ENCODE results near the gene KLK12.
"Not testable (repeated sequence)": the region's sequence is repeated elsewhere in the genome, so short reads cannot be mapped to it uniquely, and the experiment has no call there.

The KLK12 gene

DNA sequence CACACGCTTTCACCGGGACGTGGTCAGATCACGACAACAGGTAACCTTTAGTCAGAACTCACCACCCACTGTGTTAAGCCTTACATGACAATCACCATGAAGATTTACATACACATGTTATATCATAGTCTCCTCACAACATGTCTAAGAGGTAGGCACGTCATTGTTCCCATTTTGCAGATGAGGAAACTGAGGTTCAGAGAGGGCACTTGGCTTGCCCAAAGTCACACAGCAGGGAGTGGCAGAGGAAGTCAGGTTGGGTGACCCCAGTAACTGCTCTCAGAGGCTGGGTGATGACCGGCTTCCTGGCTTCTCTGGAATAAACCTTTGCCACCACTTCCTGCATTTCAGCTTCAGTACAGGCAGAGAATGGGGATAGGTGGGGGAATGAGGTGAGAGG is 20.6 kb downstream of the KLK12 start:
- FAIRE-seq = no peak

DNA sequence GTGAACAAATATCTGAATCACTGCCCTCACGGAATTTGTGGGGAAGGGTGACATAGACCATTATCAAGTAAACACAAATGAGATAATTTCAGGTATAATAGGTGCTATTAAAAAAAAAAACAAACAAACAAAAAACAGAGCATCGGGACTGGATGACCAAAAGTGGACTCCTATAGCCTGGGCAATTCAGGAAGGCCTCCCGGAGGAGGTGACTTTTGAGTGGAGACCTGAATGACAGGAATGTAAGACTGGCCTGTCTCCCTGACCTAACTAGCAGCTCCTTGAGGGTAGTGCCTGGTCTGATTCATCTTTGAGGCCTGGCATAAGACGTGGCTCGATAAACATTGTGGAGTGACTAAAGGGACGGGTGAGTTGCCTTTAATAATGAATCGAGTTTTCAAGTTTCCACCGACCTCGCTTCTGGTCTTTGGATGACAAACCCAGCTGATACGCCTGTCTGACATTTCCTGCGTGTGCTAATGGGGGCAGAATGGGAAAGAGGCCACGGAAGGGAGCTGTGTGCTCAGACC is 22.1 kb downstream of the KLK12 start:
- no peak for FAIRE-seq

DNA sequence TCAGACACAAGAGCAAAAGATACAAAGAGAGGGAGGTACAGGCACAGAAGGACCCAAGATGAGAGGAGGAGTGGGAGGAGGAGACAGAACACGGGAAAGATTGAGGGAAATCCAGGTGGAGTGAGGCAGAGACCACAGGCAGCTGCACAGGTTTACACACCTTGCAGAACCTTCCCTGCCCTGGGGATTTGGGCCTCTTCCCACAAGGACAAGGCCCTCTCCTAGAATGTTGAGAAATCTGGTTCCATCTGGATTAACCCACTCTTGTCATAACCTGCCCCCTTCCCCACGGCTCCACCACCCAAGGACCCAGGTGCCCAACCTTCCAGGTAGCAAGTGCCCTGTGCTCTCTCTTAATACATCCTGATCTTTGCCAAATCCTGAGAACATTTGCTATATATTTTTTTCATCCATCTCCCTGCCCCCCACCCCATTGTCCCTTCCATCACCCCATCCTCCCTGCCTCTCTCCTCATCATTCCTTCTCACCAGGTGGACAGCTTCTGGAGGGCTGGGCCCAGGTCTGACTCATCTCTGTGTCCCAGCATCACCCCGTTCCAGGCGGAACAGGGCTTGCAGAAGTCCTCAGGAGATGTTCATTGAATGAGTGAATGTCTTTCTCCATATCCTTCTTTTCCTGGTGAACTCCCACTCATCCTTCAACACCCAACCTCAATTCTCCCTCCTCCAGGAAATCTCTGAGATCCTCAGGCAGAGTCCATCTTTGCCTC is 24.6 kb downstream of the KLK12 start:
- no peak for FAIRE-seq

DNA sequence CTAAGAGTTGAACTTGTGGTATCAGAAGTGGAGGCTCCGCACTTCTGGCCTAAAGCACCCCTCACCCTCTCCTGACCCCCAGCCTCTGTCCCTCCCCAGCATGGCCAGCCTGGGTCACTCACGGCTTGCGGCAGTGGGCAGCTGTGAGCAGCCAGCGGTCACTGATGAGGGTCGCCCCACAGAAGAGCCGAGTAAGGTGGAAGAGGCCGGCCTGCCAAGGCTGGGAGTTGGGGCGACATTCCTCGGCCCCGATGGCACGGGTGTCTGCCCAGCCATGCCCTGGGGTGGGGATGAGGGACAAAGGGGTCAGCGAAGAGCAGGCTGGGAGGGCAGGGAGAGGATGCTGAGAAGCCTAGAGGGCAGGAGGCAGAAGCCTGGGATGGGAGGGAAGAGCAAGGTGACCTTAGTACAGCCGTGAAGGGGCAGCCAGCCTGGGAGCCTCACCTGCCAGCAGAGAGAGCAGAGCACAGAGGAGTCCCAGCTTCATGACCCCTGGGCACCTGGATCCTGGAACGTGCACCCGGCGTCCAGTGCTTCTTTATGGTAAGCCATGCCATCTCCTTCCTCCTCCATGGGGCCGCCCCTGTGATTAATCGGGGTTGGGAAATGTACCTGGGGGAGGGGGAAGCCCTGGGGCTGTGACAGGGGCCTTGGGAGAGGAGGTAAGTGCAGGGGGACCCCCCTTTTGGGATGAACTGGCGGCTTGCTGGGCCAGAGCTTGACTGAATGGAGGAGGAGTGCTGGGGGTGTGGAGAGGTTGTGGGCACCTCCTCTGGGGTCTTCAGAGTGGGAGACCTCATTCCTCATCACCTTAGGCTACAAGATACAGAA is 25.5 kb downstream of the KLK12 start:
- FAIRE-seq = no peak

DNA sequence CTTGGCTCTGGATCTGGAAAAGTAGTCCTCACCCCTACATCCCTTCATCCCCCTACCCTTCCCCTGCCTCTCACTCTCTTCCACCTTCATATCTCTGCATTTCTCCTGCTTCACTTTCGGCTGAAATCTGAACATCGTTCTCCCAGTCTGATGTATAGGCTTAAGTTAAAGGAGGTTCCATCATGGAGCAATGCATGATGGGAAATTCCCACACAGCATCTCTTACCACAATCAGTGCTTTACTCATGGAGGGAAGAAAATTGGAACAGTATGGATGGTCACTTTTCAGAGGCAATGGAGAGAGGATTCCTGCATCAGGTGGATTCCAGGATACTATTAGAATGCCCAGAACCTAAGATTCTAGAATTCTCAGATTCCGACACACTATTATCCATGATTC is 27.3 kb downstream of the KLK12 start:
- FAIRE-seq = no peak

DNA sequence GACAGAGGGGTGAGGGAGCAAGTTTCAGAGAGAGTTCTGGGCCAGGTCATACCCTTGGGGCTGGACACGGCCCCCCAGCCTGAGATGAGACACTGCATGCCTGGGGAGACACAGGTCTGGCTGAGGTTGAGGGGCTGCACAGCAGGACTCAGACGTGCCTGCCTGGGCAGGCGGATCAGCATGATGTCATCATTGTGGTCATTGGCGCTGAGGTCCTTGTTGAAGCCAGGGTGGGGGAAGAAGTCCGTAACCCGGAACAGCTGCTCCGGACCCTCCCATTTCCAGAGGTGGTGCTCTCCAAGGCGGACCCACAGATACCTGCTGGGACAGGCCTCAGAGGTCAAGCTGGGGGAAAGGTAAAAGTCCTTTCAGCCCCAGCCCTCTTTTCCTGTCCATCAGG is 28.4 kb downstream of the KLK12 start:
- FAIRE-seq = no peak

DNA sequence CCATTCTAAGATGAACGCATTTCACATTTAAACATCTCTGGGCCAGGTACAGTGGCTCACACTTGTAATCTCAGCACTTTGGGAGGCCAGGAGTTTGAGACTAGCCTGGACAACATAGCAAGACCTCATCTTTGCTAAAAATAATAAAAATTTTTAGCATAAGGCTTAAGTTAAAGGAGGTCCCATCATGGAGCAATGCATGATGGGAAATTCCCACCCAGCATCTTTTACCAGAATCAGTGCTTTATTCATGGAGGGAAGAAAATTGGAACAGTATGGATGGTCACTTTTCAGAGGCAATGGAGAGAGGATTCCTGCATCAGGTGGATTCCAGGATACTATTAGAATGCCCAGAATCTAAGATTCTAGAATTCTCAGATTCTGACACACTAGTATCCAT is 29.6 kb downstream of the KLK12 start:
- FAIRE-seq = no peak

DNA sequence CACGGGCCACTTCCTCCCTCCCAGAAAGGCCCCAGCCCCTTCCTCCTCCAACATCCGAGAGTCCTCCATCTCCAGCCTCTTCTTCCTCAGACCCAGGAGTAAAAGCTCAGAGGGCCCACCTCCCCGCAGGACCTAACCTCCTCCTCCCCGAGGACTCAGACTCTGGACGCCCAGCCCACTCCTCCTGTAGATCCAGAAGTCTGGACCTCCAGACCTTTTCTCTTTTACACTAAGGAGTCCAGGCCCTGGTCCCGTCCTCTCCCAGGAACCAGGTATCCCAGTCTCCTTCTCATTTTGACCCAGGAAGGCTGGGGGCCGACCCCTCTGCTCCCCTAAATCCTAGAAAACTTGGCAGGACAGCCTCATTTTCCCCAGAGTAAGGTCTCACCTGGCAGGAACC is 31.5 kb downstream of the KLK12 start:
- no peak for FAIRE-seq

DNA sequence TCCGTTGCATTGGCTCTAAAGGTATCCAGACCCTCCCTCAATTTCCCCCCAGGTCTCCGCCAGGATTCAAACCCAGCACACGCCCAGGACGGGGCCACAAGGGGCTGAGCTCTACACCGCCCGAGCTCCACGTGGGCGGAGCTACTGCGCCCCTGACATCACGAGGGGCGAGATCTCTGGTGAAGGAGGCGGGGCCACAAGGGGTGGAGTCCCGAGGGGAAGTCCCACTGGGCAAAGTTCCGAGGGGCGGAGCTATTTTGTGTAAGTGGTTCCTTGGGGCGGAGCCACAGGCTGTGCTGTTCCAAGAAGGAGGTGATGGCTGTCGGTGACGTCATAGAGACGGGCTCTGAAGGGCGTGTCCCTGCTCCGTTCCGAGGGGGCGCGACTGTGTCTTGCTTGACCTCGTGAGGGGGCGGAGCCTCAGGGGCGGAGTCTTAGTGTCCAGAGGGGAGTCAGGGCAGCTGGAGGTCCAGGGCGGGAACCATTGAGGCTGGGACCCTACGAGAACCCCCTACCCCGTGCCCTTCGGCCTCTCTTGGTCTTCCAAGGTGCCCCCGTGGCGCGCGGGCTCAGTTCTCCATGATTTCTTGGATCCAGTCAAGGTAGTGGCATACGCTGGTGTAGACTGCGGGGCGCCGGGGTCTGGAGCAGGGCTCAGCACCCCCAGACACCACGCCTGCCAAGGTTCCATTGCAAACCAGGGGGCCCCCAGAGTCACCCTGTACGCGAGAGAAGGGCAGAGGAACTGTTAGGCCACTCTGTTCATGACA is 32.1 kb downstream of the KLK12 start:
- FAIRE-seq = no peak

DNA sequence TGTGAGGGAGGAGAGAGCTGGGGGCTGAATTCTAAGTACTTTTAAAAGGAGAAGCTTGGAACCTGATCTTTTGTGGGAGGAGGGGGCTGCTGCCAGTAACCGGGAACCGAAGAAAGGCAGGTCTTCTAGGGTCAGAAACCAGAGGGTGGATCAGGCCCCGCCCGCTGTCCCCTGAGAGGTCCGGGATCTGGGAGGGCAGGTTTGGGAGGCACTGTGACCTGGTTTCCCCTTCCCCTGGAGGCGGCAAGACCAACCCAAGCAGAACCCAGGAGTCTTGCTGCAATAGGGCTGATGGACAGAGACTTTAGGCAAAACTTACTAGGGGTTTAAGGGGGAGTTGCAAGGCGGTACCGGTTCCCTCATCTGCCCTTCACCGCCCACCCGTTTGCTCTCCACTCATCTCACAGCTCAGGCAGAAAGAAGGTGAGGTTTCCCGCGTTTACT is 32.7 kb downstream of the KLK12 start:
- FAIRE-seq = no peak

DNA sequence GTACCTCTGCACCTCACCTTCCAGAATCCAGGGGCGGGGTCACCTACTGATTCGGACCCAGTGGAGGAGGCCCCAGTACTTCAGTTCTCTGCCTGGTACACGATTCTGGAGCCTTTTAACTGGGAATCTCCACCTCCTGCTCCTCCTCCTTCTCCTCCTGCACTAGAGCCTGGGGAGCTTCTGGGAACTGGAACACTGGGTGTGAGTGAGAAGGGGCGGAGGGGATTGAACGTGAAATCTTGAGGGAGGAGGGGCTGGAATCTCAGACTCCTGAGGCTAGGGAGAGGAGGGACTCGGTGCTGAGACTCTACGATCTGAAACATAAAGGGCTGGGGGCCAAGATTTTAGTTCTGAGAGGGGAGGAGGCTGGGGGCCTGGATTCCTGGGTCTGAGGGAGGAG is 33.3 kb downstream of the KLK12 start, which contains the start of gene KLK8:
KLK8 (minus strand) TSS at position 90 of the 400 bp plus-strand sequence. CDS start 437 bp downstream, outside the sequence.
- no peak for FAIRE-seq

DNA sequence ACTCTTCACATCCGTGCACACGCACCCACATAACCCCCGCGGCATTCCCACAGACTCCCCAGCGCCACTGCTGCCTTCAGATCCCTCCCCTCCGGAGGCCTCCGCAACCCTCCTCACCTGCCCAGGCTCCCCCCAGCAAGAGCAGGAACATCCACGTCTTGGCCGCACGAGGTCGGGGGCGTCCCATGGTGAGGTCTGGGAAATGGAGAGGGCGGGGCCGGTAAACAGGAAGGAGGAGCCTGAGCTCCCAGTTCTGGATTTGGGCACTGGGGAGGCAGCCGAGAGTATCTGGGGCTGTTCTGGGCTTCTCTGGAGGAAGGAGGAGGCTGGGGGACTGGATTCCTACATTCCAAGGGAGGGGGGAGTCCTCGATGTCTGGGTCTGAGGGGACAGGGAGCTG is 33.8 kb downstream of the KLK12 start:
- no peak for FAIRE-seq

DNA sequence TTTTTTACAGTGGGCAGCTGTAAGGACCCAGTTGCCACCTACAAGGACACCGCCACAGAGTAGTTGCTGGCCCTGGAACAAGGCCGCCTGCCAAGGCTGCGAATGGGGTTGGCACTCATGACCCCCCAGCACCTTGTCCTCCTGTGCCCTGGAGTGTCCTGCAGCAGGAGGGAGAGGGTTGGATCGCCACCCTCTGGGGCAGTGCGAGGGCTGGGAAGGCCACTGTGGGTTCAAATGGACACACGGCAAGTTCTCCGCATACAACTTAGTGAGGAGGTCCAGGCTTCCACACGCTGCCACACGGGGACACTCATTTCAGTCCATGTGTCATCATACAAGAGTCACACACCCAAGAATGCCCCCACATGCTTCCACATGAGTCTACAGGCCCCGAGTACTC is 34.4 kb downstream of the KLK12 start:
- no peak for FAIRE-seq

DNA sequence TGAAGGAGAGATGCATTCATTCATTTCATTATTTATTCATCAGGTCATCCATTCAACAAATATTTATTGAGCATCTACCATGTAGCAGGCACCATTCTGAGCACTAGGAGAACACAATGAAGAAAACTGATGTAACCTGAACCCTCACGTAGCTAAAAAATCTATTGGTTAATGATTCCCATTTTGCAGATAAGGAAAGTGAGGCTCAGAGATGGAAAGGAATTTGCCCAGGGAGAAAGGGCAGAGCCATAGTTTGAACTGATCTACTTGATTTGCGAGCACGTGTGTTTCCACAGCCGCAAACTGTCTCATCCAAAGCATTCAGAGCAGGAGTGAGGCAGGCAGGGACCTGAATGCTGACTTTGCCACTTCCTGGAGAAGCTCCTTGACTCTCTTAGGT is 36.1 kb downstream of the KLK12 start:
- no peak for FAIRE-seq

DNA sequence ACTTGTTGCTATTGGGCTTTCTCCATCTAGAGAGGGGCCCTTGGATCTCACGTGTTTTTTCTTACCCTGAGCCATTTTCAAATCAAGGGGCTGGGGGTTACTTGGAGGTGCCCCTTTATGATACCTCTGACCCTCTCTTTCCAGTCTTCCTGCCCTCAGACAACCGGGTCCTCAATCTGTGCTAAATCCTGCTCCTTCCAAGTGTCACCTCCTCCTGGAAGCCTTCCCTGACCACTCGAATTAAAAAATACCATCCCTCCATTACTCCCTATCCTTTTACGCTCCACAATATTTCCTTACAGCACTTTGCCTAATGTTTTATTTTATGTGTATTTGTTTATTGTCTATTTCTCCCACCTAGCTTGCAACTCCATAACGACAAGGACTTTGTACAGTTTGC is 36.7 kb downstream of the KLK12 start:
- no peak for FAIRE-seq

DNA sequence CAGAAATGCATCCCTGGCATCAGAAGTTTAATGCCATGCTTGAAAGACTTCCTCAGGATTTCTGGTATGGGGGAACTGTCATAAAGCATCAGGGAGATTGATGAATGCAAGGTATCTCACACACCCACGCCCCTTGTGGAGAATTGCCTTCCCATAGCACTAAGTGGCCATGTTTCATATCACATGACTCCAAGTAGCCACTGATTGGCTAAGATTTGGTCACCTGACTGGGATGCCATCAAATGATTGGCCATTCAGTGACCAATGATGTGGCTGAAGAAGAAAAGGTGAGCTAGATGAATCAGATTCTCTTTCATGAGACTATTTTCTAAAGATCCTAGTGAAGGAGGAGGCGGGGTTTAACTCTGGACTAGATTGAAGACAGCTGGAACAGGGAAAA is 40.7 kb downstream of the KLK12 start:
- FAIRE-seq = no peak

DNA sequence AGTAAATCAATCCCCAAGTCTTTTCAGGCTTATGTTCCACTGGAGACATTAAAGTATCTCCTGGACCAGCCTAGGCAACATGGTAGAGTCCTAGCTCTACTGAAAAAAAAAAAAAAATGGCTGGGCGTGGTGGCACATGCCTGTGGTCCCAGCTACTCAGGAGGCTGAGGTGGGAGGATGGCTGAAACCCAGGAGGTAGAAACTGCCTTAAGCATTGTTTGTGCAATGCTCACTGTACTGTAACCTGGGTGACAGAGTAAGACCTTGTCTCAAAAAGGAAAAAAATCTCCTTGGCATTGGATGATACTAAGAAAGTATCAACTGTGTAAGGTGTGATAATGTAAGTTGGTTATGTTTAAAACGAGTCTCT is 42.2 kb downstream of the KLK12 start:
- FAIRE-seq = no peak

DNA sequence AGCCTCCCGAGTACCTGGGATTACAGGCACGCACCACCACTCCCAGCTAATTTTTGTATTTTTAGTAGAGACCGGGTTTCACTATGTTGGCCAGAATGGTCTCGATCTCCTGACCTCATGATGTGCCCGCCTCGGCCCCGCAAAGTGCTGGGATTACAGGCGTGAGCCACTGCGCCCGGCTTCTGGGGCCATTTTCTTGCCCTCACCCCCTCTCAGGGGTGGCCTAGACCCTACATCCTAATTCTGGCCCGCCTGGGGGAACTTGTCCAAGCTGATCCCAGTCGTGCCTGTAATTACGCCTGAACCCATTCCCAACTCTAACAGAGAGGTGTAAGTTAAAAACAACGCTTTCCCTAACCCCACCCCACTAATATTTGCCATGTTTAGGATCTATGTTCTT is 50.4 kb downstream of the KLK12 start:
- FAIRE-seq = not testable (repeated sequence)

DNA sequence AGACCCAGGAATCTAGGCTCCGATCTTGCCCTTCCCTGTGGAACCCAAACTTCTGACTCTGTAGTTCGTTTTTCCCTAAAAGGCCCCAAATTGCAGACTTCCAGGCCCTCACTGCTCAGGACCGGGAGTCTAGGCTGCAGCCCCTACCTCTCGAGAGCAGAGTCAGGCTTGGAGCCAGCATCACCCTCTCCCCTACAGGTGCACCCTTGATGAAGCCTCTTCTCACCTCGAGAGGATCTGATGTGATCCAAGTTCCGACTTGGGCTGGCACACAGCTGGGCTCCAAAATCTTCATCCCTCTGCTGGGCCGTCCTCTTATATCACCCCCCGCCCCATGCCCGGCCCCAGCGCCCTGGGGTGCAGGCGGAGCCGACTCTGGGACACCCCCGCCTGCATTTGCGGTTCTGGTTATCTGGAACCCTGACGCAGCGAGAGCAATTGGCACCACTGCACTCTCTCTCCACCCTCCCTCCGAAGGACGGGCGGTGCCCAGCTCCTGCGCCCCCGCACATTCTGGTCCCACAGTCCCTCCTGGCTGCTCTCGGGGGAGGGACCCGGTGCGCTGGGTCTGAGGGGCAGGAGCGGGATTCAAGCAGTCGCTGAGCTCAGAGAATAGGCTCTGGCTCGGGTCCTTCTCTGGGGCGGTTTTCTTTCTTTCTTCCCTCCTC is 51.0 kb downstream of the KLK12 start, which contains the start of gene KLK7:
KLK7 (minus strand) TSS at position 293 of the 668 bp plus-strand sequence. CDS start 1,518 bp downstream, outside the sequence.
- FAIRE-seq = no peak

DNA sequence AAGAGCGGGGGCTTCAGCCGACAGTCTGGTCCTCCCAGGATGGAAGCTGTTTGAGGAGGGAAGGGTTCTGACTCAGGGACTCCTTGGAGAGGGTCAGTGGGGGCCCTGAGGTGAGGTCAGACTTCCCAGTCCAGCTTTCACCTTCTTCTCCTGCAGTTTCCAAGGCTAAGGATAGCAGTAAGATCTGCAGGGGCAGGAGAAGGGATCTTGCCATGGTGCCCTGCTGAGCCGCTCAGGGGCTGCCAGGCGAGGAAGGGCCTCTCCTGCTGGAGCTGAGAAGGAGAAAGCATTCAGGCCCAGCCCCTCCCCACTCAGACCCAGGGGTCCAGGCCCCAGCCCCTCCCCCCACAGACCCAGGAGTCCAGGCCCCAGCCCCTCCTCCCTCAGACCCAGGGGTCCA is 52.6 kb downstream of the KLK12 start:
- FAIRE-seq = no peak

DNA sequence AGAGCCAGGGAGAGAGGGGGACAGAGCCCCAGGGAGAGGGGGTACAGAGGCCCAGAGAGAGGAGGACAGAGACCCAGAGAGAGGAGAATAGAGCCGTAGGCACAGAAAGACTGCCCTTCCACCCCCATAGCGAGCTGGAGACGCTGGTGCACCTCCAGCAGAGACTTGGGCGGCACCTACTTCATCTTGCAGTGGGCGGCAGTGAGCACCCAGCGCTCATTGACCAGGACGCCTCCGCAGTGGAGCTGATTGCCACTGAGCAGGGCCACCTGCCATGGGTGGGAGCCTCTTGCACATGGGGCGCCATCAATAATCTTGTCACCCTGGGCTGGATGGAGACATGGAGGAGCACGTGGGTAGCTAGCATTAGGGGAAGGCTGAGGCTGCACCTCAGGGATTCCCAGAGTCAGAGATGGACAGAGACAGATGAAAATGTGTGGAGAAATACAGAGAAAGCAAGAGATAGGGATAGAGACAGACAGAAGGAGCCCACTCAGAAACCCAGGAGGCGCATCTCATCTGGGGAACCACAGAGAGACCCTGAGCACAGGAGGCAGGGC is 53.1 kb downstream of the KLK12 start:
- no peak for FAIRE-seq

DNA sequence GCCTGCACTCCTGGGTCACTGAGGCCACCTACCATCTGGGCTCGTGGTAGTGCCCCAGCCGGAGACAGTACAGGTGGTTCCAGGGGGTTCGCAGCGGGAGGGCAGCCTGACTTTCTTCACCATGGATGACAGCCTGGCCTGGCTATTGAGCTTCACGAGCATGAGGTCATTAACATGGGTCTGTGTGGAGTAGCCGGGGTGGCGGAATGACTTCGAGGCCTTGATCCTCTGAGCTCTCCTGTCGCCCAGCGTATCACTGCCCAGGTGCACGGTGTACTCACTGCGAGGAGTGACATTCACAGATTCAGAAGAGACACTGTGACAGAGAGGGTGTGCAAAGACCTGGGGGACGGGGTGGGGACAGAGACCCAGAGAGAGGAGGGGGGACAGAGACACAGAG is 54.6 kb downstream of the KLK12 start:
- FAIRE-seq = no peak
